Esophagus muscularis mucosa (tissue), 4 donors: ENCODE data around the gene PDGFRB. TPM values are rescaled to one million over a fixed set of nuclear protein-coding genes. Genes with fewer than 3 reads are reported as not detected.

Source experiments
- DNase-seq: peaks from one replicate; pipeline ENCODE4 v3.0.0-alpha.2; 2017; ENCODE audit errors: extremely low spot score
- H3K27ac ChIP-seq, 4 donors: fragments of 200-600 bp; sonication (generic); replicated peaks in 1 of 4; 1 replicate in 3 of 4; 2 replicates in 1 of 4; pipeline ENCODE4 v1.5.1; 2016 to 2019; ENCODE audit warnings: mild to moderate bottlenecking in 1 of 4
- H3K27me3 ChIP-seq, 4 donors: fragments of 200-600 bp; sonication (generic); one replicate each; pipeline versions ENCODE4 v1.5.1 to v1.6.0; 2016 to 2019
- H3K36me3 ChIP-seq, 4 donors: fragments of 200-600 bp; sonication (generic); one replicate each; pipeline ENCODE4 v1.5.1; 2016 to 2019
- H3K4me1 ChIP-seq, 4 donors: fragments of 200-600 bp; sonication (generic); one replicate each; pipeline ENCODE4 v1.5.1; 2016 to 2019
- H3K4me3 ChIP-seq, 4 donors: fragments of 200-600 bp; sonication (generic); 1 replicate in 2 of 4; 2 replicates in 2 of 4; pipeline ENCODE4 v1.5.1; 2016 to 2019; ENCODE audit warnings: mild to moderate bottlenecking in 4 of 4, moderate library complexity in 1 of 4
- H3K9me3 ChIP-seq, 4 donors: fragments of 200-600 bp; sonication (generic); 1 replicate in 3 of 4; 2 replicates in 1 of 4; pipeline ENCODE4 v1.5.1; 2016 to 2019
- EP300 ChIP-seq: sonication (generic); formaldehyde crosslinking; IDR thresholded peaks from one replicate; pipeline ENCODE4 v1.6.1; 2017; ENCODE audit warnings: antibody characterized with exemption
- POLR2A ChIP-seq: fragments of 450-650 bp; IDR thresholded peaks from one replicate; pipeline ENCODE4 v1.6.1; 2017; ENCODE audit warnings: antibody characterized with exemption, moderate library complexity, mild to moderate bottlenecking, low read depth
- POLR2AphosphoS5 ChIP-seq, 2 donors: sonication (generic); formaldehyde crosslinking; IDR thresholded peaks; one replicate each; pipeline ENCODE4 v1.6.1; 2017; ENCODE audit warnings: antibody characterized with exemption in 2 of 2
- WGBS: methylation state at CpG from one replicate; pipeline ENCODE4 v1.1.5; 2018; 5-methylcytosine and 5-hydroxymethylcytosine counted together
- intact Hi-C: fragments of 100-400 bp; cut with DNase I; formaldehyde crosslinking; loops from one replicate; pipeline ENCODE4 v1.15.1; 2023
- total RNA-seq, 4 donors: library from RNA; depleted of rRNA; stranded (reverse); fragments of >200 nt; gene quantifications; one replicate each; pipeline versions ENCODE4 v1.1.0 to v1.2.1, GENCODE V29; 2016
- TF ChIP-seq, protein P1 (sequence below), 3 experiments: fragments of 200-600 bp in 2 of 3; fragments of 450-650 bp in 1 of 3; sonication (generic) in 2 of 3; IDR thresholded peaks; one replicate each; pipeline ENCODE4 v1.5.1; 2017 to 2019; ENCODE audit warnings: antibody characterized with exemption in 3 of 3, mild to moderate bottlenecking in 2 of 3, moderate library complexity in 1 of 3

PDGFRB gene
- total RNA-seq, 4 donors from 2014 or later, result 83.1 to 219 (median 141) TPM

DNA sequence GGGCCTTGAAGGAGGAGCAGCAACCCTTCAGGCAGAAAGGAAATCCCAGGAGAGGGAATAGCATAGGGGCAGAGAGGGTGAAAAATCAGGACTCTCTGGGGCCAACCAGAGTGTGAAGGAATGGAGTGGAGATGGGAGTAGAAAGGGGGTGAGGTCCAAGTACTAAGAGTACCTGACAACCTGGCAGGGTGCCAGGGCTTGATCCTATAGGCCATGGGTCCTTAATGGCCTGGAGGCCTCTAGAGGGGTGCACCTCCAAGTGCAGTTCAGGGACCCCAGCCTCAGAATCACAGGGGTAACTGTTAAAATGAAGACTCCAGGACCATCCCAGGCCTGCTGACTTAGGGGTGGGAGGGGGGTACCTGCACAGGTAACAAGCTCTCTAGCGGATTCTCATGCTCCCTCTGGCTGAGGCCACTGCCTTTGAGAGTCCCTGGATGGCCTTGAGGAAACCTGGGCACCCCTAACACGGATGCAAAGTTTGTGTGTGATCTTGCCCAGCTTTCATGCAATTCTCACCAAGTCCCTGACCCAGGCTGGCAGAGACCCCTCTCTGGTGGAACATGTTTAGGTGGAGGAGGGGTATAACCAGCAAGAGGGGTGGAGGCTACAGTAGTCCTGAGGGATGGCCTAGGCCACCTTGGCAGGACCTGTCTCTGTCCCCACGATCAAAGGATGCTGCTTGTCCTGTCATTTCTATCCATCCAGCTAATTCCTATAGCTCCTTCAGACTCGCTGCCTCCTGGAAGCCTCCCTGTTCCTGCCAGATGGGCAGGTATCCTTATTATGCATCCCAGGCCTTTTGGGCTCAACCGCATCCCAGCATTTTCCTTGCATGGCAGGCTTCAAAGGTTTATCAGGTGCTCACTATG, 51.7 kb downstream of the PDGFRB start:
- H3K9me3 ChIP-seq, result no peaks in the 10 kb centered on the region
- WGBS, result 83% methylated on average over 3 of the region's 5 CpGs
- no peaks in the 10 kb centered on the region for H3K36me3 ChIP-seq
- no peaks in the 10 kb centered on the region for H3K27me3 ChIP-seq
- no peak overlapping the region for H3K27ac ChIP-seq
- no peak overlapping the region for H3K4me3 ChIP-seq
- peaks cover 0 to 16% (median 10%) of the 10 kb centered on the region in 4 donors for H3K4me1 ChIP-seq
- TF ChIP-seq POLR2A, result no peak
- TF ChIP-seq, protein P1, sequence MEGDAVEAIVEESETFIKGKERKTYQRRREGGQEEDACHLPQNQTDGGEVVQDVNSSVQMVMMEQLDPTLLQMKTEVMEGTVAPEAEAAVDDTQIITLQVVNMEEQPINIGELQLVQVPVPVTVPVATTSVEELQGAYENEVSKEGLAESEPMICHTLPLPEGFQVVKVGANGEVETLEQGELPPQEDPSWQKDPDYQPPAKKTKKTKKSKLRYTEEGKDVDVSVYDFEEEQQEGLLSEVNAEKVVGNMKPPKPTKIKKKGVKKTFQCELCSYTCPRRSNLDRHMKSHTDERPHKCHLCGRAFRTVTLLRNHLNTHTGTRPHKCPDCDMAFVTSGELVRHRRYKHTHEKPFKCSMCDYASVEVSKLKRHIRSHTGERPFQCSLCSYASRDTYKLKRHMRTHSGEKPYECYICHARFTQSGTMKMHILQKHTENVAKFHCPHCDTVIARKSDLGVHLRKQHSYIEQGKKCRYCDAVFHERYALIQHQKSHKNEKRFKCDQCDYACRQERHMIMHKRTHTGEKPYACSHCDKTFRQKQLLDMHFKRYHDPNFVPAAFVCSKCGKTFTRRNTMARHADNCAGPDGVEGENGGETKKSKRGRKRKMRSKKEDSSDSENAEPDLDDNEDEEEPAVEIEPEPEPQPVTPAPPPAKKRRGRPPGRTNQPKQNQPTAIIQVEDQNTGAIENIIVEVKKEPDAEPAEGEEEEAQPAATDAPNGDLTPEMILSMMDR (IDR thresholded peaks at IDR 0.05), result no peak
- TF ChIP-seq POLR2AphosphoS5 (IDR thresholded peaks at IDR 0.05), result no peak
- no peak for TF ChIP-seq EP300
- intact Hi-C loops, result no loop called here
- DNase-seq, result peak; percentile 68

DNA sequence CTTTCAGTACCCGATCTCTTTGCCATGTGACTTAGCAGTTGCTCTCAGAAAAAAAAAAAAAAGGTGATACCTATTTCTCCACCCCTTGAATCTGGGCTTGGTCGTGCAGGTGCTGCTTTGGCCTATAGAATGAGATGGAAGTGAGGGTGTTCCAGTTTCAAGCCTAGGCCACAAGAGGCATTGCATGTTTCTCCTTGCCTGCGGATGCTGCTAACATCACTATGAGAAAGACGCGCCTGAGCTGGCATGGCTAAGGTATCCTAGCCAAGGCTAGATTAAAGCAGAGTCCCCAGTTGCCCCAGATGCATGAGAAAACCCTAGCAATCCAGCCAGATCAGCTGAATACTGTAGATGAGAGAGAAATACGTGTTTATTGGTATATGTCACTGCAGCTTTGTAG, 54.6 kb downstream of the PDGFRB start:
- no peak overlapping the region for H3K4me3 ChIP-seq
- 84% methylated on average over 6 of the region's 6 CpGs for WGBS
- peak; percentile 29 for DNase-seq
- H3K27ac ChIP-seq, result no peak overlapping the region
- H3K36me3 ChIP-seq, result no peaks in the 10 kb centered on the region
- TF ChIP-seq, protein P1 (IDR thresholded peaks at IDR 0.05), result no peak
- TF ChIP-seq POLR2A, result no peak
- TF ChIP-seq POLR2AphosphoS5 (IDR thresholded peaks at IDR 0.05), result no peak
- no peak for TF ChIP-seq EP300
- intact Hi-C loops, result no loop called here
- H3K9me3 ChIP-seq, result no peaks in the 10 kb centered on the region
- H3K4me1 ChIP-seq, result no peaks in the 10 kb centered on the region
- no peaks in the 10 kb centered on the region for H3K27me3 ChIP-seq

DNA sequence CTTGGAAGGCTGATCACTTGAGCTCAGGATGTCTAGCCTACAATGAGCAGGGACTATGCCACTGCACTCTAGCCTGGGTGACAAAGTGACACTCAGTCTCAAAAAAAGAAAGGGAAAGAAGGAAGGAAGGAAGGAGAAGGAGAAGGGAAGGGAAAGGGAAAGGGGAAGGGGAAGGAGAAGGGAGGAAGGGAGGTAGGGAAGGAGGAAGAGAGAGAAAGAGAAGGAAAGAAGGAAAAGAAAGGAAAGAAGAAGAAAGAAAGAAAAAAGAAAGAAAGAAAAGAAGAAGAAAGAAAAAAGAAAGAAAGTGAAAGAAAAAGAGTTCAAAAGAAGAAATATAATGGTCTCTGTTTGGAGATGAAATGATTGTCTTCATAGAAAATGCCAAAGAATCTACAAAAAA, 58.5 kb downstream of the PDGFRB start:
- Histone ChIP-seq H3K36me3 (no peaks in the 10 kb centered on the region), H3K4me1 (no peaks in the 10 kb centered on the region)
- intact Hi-C loops, result no loop called here

DNA sequence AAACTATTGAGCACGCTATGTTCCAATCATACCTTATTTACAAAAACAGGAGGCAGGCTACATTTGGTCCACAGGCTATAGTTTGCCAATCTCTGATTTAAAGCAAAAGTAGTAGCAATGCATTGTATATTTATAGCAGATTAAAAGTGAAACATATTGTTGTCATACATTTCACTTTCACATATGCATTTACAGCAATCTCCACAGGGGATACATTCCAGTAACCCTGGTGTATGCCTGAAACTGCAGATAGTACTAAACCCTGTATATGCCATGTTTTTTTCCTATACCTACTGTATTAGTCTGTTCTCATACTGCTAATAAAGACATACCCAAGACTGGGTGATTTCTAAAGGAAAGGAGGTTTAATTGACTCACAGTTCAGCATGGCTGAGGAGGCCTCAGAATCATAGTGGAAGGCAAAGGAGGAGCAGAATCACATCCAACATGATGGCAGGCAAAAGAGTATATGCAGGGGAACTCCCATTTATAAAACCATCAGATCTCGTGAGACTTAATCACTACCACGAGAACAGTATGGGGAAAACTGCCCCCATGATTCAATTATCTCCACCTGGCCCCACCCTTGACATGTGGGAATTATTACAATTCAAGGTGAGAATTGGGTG, 63.4 kb downstream of the PDGFRB start:
- Histone ChIP-seq H3K4me1 (no peaks in the 10 kb centered on the region), H3K4me3 (no peak overlapping the region), H3K27me3 (no peaks in the 10 kb centered on the region), H3K36me3 (no peaks in the 10 kb centered on the region), H3K9me3 (no peaks in the 10 kb centered on the region), H3K27ac (no peak overlapping the region)
- intact Hi-C loops, result no loop called here
- no peak for DNase-seq
- TF ChIP-seq, protein P1 (IDR thresholded peaks at IDR 0.05), result no peak
- TF ChIP-seq POLR2A (no peak), EP300 (no peak), POLR2AphosphoS5 (IDR thresholded peaks at IDR 0.05) (no peak)
- 87% methylated on average over 3 of the region's 3 CpGs for WGBS

More for the DNA sequence above, 58.5 kb downstream of the PDGFRB start:
- H3K4me3 ChIP-seq, result no peak overlapping the region
- no peak overlapping the region for H3K27ac ChIP-seq
- no peaks in the 10 kb centered on the region for H3K9me3 ChIP-seq
- no peaks in the 10 kb centered on the region for H3K27me3 ChIP-seq
- TF ChIP-seq, protein P1 (IDR thresholded peaks at IDR 0.05), result no peak
- no peak for TF ChIP-seq POLR2AphosphoS5 (IDR thresholded peaks at IDR 0.05)
- TF ChIP-seq EP300, result no peak
- TF ChIP-seq POLR2A, result no peak
- DNase-seq, result peak; percentile 24
